ENCODE measurements around the gene KRTAP23-1.

KRTAP23-1 gene

DNA sequence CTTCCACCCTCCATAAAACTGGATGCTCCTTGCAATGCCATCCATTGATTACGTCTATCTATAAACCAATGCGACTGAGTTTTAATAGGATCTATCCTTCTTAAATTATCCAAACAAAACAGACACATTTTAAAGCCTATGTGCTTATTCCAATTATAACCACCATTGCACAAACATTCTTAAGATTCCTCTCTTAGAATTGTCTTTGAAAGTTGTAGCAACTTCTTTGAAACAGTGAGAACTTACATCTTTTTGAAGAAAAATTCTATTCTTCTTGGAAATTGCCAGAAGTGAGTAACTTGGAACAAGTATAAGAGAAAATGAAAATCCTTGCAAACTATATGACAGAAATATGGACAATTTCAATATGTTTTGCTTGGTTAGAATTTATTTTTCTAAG, 28.2 kb downstream of the KRTAP23-1 start, which contains the start of gene KRTAP26-1:
TSS of gene KRTAP26-1 (minus strand) at position 101 of the 400 bp plus-strand sequence. CDS start 280 bp downstream, outside the sequence.
- TF ChIP-seq, protein P1, sequence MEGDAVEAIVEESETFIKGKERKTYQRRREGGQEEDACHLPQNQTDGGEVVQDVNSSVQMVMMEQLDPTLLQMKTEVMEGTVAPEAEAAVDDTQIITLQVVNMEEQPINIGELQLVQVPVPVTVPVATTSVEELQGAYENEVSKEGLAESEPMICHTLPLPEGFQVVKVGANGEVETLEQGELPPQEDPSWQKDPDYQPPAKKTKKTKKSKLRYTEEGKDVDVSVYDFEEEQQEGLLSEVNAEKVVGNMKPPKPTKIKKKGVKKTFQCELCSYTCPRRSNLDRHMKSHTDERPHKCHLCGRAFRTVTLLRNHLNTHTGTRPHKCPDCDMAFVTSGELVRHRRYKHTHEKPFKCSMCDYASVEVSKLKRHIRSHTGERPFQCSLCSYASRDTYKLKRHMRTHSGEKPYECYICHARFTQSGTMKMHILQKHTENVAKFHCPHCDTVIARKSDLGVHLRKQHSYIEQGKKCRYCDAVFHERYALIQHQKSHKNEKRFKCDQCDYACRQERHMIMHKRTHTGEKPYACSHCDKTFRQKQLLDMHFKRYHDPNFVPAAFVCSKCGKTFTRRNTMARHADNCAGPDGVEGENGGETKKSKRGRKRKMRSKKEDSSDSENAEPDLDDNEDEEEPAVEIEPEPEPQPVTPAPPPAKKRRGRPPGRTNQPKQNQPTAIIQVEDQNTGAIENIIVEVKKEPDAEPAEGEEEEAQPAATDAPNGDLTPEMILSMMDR (conservative IDR thresholded peaks at IDR 0.05; ENCODE audit: low read depth, low read length), result no peak
- H3K4me3 ChIP-seq (ENCODE audit: low read length), result no peak within 1 kb of the TSS
- no peak for DNase-seq (ENCODE audit: low read depth)

DNA sequence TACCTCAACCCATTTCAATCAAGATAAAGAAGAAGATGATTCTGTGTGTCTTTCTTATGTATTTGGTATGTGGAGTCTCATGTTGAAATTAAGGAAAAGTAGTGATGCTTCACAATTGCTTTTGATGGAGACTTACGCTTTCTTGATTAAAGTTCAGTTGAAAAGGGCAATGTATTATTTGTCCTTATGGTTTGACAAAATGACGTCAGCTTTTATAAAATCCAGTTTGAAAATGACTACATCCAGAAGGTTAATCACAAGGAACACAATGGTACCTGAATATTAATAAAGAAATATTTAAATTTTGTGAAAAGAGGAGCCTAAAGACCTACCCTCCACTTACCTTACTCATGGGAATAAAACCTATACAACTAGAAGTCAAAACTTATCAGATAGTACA, 32.7 kb downstream of the KRTAP23-1 start:
- TF ChIP-seq, protein P1 (conservative IDR thresholded peaks at IDR 0.05; ENCODE audit: low read depth, low read length), result no peak

DNA sequence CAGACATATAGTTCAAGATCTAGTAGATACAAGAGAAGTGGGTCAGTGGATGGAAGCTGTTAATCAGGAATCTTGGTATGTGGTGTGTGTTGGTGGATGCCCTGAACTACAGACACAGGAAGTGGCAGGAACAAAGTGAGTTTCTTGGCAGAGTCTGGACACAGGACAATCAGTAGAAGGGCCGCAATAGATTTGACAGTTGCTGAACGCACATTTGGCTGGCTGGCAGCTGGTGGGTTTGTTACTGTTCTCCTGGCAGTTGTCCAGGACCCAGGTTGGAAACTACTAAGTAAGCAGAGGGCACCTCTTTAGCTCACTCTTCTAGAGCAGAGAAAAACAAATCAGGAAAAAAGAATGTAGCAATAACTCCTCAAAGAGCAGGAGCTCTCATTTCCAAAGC, 41.5 kb downstream of the KRTAP23-1 start:
- TF ChIP-seq, protein P1 (conservative IDR thresholded peaks at IDR 0.05; ENCODE audit: low read depth, low read length), result no peak
- DNase-seq (ENCODE audit: low read depth), result no peak
- H3K4me3 ChIP-seq (ENCODE audit: low read length), result no peak overlapping the region

More for the DNA sequence above, 32.7 kb downstream of the KRTAP23-1 start:
- no peak for DNase-seq (ENCODE audit: low read depth)
- H3K4me3 ChIP-seq (ENCODE audit: low read length), result no peak overlapping the region

DNA sequence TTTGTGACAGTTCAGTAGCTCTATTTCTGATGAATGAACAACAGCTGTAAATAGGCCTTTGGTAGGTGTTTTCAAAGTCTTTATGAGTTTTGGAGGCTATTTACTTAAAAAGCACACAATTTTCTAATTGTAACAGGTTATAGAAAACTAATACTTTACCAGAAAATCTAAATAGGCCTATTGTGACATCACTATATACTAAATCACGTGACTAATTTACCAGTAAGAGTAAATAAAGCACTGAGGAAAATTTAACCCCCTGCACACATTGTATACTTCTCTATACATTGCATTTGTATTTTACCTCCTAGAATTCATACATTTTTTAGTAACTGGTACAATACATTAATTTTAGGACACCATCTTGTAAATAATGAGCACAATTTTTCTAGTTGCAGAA, 43.3 kb downstream of the KRTAP23-1 start:
- no peak overlapping the region for H3K4me3 ChIP-seq (ENCODE audit: low read length)
- TF ChIP-seq, protein P1 (conservative IDR thresholded peaks at IDR 0.05; ENCODE audit: low read depth, low read length), result no peak
- no peak for DNase-seq (ENCODE audit: low read depth)
